Body of pancreas (tissue), 4 donors: ENCODE measurements around the gene SNAP91.
"Not testable (repeated sequence)": the region's sequence is repeated elsewhere in the genome, so short reads cannot be mapped to it uniquely, and the experiment has no call there.

Experiments
- CTCF ChIP-seq, 7 experiments: fragments of 450-650 bp in 4 of 7; fragments of 200-600 bp in 3 of 7; sonication (generic) in 3 of 7; IDR thresholded peaks; one replicate each; pipeline ENCODE4 v1.5.1; 2016 to 2019; ENCODE audit warnings: antibody characterized with exemption in 7 of 7
- POLR2A ChIP-seq, 3 donors: fragments of 450-650 bp; IDR thresholded peaks; one replicate each; pipeline ENCODE4 v1.6.1; 2016; ENCODE audit warnings: antibody characterized with exemption in 3 of 3, mild to moderate bottlenecking in 2 of 3

GRCh38 chr6:83571663-83572185 lies 137.2 kb downstream of the SNAP91 start:
- not testable (repeated sequence) for TF ChIP-seq POLR2A, CTCF (IDR thresholded peaks at IDR 0.05)
